Fibroblast of peridontal ligament (primary cell): ENCODE results near the gene VPS26B.
A peak's percentile ranks its signal among the peaks of the same experiment; 100 is the strongest.
"Not testable (repeated sequence)": the region's sequence is repeated elsewhere in the genome, so short reads cannot be mapped to it uniquely, and the experiment has no call there.

Experiments
- DNase-seq: peaks from one replicate; pipeline ENCODE4 v3.0.0-alpha.2; 2010; ENCODE audit errors: extremely low read depth

Gene VPS26B

GRCh38 chr11:134223836-134224709 is at the start of gene VPS26B, which contains the start of gene NCAPD3:
TSS of gene VPS26B (plus strand) at chr11:134224671. CDS start at chr11:134225123, 452 bp downstream.
TSS of gene NCAPD3 (minus strand) at chr11:134223967. CDS start at chr11:134223926, 41 bp downstream.
- peak; percentile 94 for DNase-seq

- DNase-seq = no peak
Observed at GRCh38 chr11:134176284-134176683, 48.2 kb upstream of the VPS26B start.

GRCh38 chr11:134178032-134178674 is 46.3 kb upstream of the VPS26B start:
- DNase-seq = no peak

GRCh38 chr11:134181707-134182106 is 42.8 kb upstream of the VPS26B start:
- peak; percentile 43 for DNase-seq

GRCh38 chr11:134188092-134188491 is 36.4 kb upstream of the VPS26B start:
- DNase-seq = not testable (repeated sequence)

- no peak for DNase-seq
Observed at GRCh38 chr11:134196756-134197155, 27.7 kb upstream of the VPS26B start.

- no peak for DNase-seq
Observed at GRCh38 chr11:134199531-134199930, 24.9 kb upstream of the VPS26B start.

GRCh38 chr11:134200688-134201087 is 23.8 kb upstream of the VPS26B start:
- no peak for DNase-seq

GRCh38 chr11:134202661-134203060 is 21.8 kb upstream of the VPS26B start:
- no peak for DNase-seq

- DNase-seq = no peak
Observed at GRCh38 chr11:134205729-134206128, 18.7 kb upstream of the VPS26B start.

- no peak for DNase-seq
Observed at GRCh38 chr11:134206185-134206584, 18.3 kb upstream of the VPS26B start.

- peak; percentile 20 for DNase-seq
Observed at GRCh38 chr11:134207538-134208239, 16.8 kb upstream of the VPS26B start.

GRCh38 chr11:134215836-134216235 is 8.6 kb upstream of the VPS26B start:
- peak; percentile 67 for DNase-seq

- no peak for DNase-seq
Observed at GRCh38 chr11:134216816-134217215, 7.7 kb upstream of the VPS26B start.

GRCh38 chr11:134223121-134223520 is 1.4 kb upstream of the VPS26B start:
- DNase-seq = no peak

- no peak for DNase-seq
Observed at GRCh38 chr11:134224710-134225664, 516 bp downstream of the VPS26B start.

GRCh38 chr11:134226806-134227325 is 2.4 kb downstream of the VPS26B start:
- DNase-seq = no peak

- DNase-seq = peak; percentile 65
Observed at GRCh38 chr11:134228625-134229024, 4.2 kb downstream of the VPS26B start.

GRCh38 chr11:134229126-134229790 is 4.8 kb downstream of the VPS26B start:
- DNase-seq = peak; percentile 24

- no peak for DNase-seq
Observed at GRCh38 chr11:134230339-134230738, 5.9 kb downstream of the VPS26B start.
